ENCODE measurements around the gene INPP5K.

DNA sequence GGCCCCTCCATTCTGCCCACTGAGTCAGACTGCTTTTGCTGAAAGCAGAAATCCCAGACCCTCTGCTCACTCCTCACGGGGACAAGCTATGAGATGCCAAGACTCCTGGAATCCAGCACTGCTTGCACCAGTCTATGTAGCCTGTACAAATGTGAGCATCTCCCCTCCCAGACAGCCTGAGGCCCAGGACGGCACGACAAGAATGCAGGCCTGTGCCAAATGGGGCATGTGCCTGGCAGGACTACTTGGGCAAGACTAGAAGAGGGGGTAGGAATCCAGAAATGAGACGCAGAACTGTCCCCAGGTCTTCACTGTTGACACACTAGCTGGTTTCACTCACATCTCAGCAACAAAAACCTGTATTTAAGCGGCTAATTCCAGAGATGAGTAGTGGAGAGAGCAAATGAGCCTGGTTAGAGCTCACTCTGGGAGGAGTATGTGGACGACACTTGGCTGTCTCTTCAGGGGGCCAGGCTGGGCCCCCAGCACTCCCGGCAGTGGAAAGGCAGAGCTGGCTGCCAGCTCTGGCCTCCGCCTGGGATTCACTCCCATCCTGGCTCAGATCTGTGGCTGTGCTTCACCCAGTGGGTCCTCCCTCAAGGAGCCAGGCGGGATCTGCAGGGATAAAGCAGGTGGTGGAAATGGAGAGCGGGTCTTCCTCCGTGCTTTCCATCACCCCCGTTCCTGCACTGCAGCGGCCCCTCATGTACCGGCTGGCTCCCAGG is 21.0 kb downstream of the INPP5K start:
- no peak for TF ChIP-seq SIN3A (IDR thresholded peaks at IDR 0.05; ENCODE audit: low read depth, low read length)
- TF ChIP-seq SRF (IDR thresholded peaks at IDR 0.05; ENCODE audit: low read depth in 2 of 2, low read length in 2 of 2) = no peak
- TF ChIP-seq, protein P1, sequence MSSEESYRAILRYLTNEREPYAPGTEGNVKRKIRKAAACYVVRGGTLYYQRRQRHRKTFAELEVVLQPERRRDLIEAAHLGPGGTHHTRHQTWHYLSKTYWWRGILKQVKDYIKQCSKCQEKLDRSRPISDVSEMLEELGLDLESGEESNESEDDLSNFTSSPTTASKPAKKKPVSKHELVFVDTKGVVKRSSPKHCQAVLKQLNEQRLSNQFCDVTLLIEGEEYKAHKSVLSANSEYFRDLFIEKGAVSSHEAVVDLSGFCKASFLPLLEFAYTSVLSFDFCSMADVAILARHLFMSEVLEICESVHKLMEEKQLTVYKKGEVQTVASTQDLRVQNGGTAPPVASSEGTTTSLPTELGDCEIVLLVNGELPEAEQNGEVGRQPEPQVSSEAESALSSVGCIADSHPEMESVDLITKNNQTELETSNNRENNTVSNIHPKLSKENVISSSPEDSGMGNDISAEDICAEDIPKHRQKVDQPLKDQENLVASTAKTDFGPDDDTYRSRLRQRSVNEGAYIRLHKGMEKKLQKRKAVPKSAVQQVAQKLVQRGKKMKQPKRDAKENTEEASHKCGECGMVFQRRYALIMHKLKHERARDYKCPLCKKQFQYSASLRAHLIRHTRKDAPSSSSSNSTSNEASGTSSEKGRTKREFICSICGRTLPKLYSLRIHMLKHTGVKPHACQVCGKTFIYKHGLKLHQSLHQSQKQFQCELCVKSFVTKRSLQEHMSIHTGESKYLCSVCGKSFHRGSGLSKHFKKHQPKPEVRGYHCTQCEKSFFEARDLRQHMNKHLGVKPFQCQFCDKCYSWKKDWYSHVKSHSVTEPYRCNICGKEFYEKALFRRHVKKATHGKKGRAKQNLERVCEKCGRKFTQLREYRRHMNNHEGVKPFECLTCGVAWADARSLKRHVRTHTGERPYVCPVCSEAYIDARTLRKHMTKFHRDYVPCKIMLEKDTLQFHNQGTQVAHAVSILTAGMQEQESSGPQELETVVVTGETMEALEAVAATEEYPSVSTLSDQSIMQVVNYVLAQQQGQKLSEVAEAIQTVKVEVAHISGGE (CRISPR knock-in tag; IDR thresholded peaks at IDR 0.05) = no peak
- TF ChIP-seq PAX5 (IDR thresholded peaks at IDR 0.05; ENCODE audit: borderline replicate concordance, low read depth, low read length) = no peak
- TF ChIP-seq POLR2A (IDR thresholded peaks at IDR 0.05; ENCODE audit: low read depth, low read length) = no peak
- TF ChIP-seq SUZ12 (IDR thresholded peaks at IDR 0.05; ENCODE audit: unreplicated experiment) = no peak
- TF ChIP-seq HCFC1 (IDR thresholded peaks at IDR 0.05; ENCODE audit: low read length) = no peak
- no peak for TF ChIP-seq EGR1 (IDR thresholded peaks at IDR 0.05; ENCODE audit: borderline replicate concordance in 1 of 2, low read depth in 2 of 2, low read length in 2 of 2)
- no peak for TF ChIP-seq PML (IDR thresholded peaks at IDR 0.05; ENCODE audit: low read length)
- no peak for TF ChIP-seq NFIC (IDR thresholded peaks at IDR 0.05; ENCODE audit: low read depth, low read length)
- no peak for TF ChIP-seq FOXM1 (IDR thresholded peaks at IDR 0.05; ENCODE audit: low read depth, low read length)
